ENCODE measurements around the gene SYPL2.

Gene SYPL2

DNA sequence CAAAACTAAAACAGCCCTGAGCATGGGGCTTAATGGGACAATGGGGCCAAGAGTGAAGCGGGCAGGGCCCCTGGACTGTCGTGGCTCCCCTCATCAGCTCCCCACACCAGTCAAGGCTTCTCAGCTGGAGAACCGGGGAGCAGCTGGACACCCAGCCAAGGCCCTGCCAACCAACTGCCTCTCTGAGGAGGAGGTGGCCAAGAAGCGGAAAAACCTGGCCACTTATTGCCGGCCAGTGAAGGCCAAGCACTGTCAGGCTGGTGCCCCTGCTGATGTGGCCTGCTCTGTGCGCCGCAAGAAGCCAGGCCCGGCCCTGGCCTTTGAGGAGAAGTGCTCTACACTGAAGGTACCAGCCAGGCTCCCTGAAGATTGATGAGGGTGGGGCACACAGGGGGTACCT, 25.0 kb downstream of the SYPL2 start:
- DNase-seq (ENCODE audit: low read depth, low spot score) = no peak

DNA sequence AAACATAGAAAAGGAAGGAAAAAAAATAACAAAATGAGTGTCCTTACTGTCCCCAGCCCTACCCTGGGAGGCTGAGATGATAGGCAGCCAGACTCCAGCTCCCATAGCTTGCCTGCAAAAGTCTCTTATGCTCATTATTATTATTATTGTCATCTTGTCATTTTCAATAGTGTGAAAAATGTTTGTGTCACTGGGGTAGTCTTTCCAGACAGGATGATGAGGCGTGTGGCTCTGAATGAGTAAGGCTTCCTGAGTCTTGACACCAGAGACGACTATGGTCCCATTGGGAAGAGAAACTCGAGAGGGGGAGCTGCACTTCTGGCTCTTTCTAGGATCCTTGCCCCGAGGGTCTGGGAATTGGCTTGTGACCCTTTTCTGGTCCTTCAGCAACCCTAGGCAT, 26.4 kb downstream of the SYPL2 start:
- no peak for DNase-seq (ENCODE audit: low read depth, low spot score)

DNA sequence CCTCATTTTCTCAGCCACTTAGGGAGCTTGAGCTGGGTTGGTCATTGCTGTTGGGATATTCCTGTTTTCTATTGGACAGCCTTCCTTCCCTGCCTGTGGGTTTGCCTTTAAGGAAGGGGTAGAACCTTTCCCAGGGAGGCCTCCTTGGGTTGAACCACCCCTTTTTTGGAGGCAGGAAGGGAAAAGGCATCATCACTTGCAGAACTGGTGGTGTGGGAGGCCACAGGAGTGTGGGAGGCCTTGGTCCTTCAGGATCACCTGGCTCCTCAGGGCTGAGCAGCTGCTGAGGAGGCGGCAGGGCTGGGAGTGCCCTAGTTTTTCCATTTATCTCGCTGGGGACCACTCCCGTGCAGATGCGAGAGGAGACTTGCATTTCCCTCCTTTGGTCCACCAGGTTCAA, 26.9 kb downstream of the SYPL2 start:
- no peak for DNase-seq (ENCODE audit: low read depth, low spot score)

DNA sequence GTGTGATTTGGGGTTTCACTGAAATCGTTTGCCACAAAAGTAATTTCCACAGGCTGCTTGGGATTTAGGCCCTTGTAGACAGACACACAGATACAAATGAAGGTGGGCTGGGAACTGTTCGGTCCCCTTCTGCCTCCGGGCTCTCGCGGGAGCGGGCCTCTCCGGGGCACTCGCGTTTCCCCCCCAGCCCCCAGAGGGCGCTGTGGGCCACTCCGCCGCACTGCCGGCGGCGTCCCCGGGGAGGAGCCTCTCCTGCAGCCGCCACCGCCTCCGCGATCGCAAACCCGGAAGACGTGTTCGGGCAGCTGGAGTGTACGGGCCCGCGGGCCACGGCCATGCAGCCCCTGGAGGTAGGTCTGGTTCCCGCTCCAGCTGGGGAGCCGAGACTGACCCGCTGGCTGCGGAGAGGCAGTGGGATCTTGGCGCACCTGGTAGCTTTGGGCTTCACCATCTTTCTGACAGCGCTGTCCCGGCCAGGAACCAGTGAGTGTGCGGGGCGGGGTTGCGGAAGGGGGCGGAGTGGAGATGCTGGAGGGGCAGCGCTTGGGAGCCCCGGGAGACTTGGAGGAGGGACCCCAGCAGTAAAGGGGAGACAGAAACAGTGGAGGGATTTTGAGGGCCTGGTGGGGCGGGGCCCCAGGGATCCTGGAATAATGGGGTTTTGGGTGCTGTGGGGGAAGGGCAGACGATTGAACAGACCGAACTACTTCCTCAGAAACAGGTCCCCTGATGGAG, 27.6 kb downstream of the SYPL2 start, which contains the start of gene CYB561D1:
TSS of gene CYB561D1 (plus strand) at position 290 of the 735 bp plus-strand sequence. CDS start at position 336, 46 bp downstream.
- peak; percentile 94 for DNase-seq (ENCODE audit: low read depth, low spot score)

DNA sequence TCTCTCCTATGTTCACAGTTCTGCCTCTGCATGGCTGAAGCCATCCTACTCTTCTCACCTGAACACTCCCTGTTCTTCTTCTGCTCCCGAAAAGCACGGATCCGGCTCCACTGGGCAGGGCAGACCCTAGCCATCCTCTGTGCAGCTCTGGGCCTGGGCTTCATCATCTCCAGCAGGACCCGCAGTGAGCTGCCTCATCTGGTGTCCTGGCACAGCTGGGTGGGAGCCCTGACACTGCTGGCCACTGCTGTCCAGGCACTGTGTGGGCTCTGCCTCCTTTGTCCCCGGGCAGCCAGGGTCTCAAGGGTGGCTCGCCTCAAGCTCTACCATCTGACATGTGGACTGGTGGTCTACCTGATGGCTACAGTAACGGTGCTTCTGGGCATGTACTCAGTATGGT, 29.4 kb downstream of the SYPL2 start:
- DNase-seq (ENCODE audit: low read depth, low spot score) = no peak

DNA sequence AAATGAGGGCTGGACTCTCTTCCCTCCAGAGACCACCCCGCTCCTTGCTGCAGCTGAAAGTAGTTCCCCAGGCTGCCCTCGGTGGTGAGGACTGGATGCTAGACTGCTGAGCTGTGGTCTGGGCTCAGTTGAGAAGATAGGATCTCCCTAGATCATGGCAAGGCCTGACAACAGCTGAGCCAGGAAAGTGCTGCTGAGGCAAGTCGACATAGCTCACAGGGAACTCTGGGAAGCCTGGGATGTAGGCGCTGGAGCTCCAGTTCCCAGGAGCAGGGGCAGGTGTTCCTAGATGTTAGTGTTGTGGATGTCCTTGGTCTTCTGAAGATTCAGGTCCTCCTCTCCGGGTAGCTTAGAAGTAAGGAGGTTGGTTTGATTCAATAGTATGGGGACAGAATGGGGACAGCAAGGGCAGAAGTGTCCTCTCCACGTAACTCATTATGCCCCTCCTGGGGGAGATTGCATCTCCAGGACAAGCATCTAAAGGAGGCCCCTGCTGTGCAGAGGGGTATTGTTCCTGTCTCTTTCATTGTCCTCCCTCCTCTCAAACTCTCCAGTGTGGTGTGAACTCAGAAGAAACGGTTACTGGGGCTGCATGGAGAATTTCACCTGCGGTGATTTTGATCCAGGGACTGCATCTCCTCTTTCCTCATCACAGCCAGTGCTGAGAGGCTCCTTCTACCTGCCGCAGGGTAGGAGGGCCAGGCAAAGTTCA, 31.3 kb downstream of the SYPL2 start:
- peak; percentile 38 for DNase-seq (ENCODE audit: low read depth, low spot score)

DNA sequence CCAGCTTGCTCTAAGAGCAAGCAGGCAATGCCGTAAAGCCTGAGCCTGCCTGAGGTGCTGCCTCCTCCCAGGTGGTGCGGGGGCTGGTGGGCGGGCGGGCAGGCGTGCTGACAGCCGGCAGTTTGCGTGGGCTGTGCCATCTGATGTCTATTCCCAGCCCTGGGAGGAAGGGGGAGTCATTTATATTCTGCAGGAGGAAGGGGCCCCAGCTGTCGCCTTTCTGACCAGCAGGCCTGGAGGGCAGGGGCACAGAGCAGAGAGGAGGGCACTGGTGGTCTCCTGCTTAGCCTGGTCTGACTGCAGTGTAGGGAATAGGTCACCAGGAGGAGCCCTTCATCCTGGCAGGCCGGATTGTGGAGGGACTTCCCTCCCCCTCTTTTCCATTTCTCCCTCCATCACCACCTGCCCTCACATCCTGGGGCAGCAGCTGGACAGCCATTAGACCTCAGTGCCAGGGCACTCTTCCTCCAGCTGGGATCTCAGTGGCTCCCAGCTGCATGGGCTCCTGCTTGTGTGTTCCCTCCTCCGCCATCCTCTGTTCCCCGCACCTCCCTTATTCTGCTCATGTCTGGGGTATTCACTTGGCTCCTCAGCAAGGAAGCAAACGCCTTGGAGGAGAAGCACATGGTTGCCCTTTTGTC, 31.9 kb downstream of the SYPL2 start:
- peak; percentile 80 for DNase-seq (ENCODE audit: low read depth, low spot score)

DNA sequence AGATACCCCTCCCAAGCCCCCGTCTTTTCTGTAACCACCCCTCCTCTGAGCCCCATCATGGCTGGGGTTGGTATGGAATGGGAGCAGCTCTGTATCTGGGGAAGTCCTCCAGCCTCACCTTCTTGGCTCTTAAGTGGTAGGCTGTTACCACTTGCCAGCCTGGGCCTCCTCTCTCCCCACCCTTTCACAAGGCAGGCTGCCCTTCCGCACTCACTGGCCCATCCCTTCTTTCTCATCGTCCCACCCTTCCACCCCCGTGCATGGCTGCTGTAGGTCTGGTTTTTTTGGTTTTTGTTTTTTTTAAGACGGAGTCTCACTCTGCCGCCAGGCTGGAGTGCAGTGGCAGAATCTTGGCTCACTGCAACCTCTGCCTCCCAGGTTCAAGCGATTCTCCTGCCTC, 32.7 kb downstream of the SYPL2 start:
- no peak for DNase-seq (ENCODE audit: low read depth, low spot score)

DNA sequence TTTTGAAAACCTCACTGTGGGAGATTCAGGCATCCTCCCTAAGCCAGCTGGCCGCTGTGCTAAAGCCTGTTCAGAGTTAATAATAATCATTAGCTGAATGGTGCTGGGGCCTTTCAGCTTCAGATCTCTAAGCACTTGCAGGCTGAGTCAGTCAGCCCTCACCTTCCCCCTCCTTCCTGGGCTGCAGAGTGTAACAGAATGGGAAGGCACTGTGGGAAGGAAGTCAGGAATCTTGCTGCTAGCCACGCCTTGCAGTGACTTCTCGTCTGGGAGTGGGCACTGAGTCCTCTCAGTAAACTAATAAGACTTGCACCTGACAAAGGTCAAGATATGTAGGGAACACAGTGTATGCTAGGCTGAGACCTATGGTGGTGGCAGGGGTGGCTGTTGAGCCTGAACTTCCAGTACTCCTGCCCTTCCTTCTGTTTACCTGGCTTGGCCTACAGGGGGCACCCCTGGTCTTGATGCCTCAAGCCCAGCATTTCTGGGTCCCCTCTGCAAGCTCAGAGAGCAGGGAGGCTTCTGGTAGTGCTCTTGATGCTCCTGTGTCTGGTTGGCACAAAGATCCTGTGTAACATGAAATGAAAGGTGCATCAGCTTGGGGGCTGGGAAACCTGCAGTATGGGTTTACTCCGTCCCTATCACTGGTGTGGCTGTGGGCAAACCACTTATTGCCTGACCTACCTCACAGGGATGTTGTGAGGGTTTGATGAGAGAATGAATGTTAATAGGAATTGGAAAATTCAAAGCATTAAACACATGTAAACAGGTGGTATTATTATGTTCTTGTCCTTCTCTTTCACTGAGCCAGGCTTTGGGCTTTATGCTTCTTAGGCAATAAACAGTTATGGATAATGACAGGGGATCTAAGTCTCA, 33.6 kb downstream of the SYPL2 start:
- DNase-seq (ENCODE audit: low read depth, low spot score) = peak; percentile 60

DNA sequence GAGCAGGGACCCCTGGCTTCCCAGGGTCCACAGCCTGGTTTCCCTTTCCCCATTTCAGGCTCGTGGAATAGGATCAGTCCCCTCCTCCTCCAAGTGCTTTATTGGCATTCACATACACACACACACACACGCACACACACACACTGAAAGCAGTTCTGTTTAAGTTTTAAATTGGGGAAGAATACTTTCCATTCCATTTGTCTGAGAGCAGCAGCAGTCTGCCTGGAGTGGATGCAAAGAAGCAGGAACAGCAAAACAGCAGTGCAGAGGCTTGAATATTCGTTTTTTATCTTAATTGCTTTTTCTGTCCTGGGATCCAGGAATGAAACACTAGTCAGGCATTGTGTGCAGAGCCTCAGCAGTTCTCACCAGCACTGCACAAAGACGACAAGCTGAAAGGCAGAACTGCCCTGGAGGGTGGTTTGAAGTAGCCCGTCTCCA, 34.6 kb downstream of the SYPL2 start:
- DNase-seq (ENCODE audit: low read depth, low spot score) = no peak

DNA sequence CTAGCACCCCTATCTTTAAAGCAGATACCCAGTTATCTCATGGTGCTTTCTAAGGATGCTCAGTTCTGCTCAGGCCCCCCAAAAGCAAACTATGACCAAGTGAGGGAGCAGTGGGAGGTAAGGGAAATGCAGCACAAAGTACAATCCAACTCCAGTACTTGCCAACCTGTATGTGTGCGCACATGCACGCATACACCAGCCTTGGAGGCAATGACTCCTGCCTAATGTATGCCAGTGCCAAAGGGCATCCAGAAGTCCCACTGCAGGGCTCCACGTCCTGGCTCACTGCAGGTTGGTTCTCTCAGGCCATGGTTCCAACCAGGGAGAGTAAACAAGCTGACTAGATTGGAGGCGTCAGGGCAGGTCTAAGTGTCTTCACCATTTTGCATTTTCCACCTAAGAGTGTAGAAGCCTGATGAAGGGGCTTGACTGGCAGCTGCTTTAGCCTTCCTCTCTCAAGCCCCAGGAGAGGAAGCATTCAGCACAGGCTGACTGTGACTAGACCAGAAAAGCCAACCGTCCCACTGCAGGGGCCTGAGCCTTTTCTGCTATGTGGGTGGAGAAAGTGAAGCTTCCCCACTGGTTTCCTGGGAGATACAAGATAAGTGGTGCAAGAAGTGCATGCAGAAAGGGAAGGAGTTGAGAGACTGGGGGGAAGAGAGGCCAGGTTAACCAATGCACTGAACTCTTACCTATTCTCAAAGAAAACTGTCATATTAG, 35.5 kb downstream of the SYPL2 start:
- DNase-seq (ENCODE audit: low read depth, low spot score) = no peak

DNA sequence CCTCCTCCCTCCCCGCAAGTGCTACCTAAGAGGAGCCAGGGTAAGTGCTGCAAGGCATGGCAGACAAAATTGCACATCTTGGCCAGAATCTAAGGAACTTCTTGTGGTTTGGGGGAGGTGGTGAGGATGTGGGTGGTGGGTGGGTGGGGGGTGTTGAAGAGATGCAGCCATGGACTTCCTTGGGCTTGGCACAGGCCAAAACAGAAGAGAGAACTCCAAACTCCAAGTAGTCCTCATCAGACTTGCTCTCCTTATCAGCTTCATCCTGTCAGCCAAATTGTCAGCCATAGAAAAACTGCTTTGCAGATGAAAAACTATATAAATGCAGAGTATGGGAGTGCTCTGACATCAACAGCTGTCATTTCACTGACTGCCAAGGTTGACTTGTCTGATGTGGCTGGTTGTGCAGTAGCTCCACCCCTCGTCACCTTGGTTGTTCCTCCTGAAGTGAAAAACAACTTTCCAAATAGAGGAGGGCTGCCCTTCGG, 36.1 kb downstream of the SYPL2 start:
- no peak for DNase-seq (ENCODE audit: low read depth, low spot score)

DNA sequence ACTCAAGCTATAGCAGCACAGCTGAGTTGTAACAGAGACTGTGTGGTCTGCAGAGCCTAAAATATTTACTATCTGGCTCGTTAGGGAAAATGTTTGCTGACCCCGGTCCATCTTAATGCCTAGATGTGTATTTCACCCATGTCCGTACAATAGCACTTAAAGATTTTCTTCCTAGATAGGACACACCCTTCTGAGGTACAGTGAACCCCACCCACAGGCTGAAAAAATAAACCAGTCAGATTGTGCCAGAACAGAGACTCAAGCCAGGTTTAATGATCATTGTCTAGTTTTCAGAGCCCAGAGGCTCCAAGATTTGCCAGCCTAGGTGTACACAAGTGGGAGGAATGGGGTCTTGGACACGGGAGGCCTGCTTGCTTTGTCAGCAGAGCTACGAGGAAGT, 37.6 kb downstream of the SYPL2 start:
- DNase-seq (ENCODE audit: low read depth, low spot score) = no peak

DNA sequence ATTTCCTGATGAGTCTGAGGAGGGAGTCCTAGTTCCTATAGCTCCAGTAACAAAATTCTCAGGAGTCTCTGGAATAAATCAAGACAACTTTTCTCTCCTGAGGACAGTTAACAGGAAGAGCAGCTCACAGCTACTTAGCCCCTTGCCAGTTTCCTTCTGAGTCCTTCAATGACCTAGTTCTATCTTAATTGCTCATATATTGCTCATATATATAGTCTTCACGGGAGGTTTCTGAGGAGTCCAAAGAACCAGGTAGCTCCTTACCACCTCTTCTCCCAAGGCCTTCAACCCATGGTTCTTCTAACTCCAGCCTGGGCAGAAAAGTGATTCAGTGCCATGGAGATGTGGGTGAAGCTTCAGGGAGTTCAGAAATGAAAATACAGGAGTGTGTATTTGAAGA, 38.6 kb downstream of the SYPL2 start:
- no peak for DNase-seq (ENCODE audit: low read depth, low spot score)

DNA sequence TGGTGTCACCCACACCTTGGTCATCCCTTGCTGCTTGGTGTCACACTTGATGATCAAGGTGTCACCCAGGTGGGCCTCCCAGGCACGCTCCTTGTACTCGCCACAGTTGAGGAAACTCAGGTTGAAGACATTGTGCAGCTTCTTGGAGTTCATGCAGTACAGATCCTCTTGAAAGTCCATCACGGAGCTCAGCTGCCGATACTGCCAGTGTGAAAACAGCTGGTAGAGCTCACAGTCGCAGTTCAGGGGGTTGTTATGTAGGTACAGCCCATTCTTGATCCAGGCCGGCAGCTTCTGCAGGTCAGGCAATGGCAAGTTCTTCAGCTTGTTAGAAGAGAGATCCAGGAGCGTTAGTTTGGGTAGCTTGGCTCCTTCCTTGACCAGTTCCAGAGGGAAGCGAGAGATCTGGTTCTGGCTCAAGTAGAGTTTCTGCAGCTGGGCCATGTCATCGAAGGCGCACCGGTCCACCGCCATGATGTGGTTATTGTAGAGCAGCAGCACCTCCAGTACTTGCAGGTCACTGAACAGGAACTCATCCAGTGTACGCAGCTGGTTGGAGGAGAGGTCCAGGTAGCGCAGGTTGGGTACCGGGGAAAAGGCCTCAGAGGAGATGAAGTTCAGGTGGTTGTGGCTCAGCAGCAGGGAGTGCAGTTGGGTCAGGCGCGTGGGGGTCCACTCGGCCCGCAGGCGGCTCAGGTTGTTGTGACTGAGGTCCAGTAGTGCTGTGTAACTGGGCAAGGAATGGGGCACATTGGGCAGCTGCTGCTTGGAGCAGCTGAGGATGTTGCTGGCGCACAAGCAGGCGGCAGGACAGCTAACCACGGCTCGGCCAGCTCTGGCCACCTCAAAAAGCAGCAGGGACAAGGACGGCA, 41.9 kb downstream of the SYPL2 start:
- no peak for DNase-seq (ENCODE audit: low read depth, low spot score)

DNA sequence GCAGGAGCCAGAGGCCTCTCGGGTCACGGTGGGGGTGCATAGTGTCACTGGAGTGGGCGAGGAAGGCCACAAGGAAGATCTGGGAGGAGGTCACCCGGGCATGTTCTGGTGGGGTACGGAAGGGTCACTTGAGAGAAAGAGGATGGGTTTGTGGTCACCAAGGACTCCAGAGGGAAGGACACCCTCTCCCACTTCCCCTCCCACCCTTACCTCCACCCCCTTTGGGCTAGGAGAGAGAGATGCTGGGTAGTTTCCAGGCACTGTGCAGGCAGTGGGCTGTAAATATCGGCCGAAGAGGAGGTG, 42.5 kb downstream of the SYPL2 start:
- DNase-seq (ENCODE audit: low read depth, low spot score) = no peak

DNA sequence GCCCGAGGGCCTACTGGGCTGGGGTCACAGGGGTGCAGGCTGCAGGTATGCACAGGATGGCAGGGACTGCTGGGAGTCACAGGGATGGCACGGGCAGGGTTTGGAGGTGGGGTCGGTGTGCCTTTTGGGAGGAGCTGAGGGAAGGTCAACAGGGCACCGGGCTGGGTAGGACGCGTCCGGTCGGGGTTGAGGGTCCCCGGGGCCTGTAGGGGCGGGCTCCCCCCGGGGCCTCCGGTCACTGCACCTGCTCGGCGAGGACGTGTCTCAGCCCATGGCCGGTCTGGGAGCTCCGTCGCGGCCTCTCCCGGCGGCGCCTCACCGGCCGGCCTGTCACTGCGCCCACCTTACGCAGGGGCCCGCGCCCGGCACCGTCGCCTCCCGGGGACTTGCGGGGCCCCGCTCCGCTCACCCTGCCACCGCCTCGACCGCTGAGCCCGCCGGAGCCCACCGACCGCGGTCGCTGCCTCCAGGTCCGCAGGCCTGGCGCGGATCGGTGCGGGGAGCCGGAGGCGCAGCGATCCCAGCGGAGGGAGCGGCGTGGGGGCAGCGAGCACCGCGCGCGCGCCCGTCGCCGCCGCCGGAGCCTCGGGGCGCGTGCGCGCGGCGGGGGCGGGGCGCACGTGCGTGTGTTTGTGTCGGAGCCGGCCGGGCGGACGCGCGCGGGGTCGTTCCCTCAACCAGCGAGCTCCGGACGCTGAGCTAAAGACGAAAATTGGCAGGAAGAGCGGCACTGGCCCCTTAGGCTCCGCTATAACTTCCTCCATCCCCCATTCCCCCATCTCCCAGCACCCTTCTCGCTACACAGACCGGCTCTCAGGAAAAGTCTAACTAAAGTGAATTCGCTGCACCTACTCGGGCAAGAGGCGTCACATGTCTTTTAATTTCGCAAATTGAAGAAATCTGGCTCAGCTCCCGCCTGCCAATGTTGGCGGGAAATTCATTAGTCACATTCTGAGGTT, 43.1 kb downstream of the SYPL2 start, which contains the start of gene AMIGO1:
TSS of gene AMIGO1 (minus strand) at position 552 of the 959 bp plus-strand sequence. CDS start 815 bp downstream, outside the sequence.
- peak; percentile 57 for DNase-seq (ENCODE audit: low read depth, low spot score)

DNA sequence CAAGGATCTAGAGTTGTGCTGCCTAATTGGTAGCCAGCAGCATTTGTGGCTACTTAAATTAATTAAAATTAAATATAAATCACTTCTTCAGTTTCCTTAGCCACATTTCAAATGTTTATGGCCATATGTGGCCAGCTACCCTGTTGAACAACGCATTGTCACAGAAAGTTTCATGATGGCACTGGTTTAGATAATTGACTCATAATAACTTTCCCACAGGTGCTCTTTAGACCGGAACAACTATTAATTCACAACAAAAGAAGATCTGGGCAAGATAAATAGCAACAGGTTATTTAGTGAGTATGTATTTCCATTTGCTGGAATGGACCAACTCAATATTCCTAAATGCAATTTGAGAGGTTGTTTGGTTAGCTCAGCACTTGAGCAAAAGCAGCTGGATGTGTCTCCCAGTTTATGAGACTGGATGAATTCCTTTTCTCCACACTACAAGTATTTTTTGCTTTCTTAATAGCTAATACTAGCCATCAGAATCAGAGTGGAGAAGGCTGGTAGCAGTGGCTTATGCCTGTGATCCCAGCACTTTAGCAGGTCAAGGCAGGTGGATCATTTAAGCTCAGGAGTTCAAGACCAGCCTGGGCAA, 46.9 kb downstream of the SYPL2 start:
- DNase-seq (ENCODE audit: low read depth, low spot score) = no peak

Measured in ELF-1 (cell line).